Duodenal mucosa (tissue), 2 donors: ENCODE results near the gene NR3C2.
A peak's percentile ranks its signal among the peaks of the same experiment; 100 is the strongest.

ENCODE experiments used
- H3K27ac ChIP-seq: one replicate; pipeline ENCODE4 v1.7.0; 2013; ENCODE audit warnings: low read depth, low read length
- H3K27me3 ChIP-seq, 2 donors: one replicate each; pipeline ENCODE4 v1.7.0; 2013; ENCODE audit warnings: low read length in 2 of 2, control low read depth in 1 of 2; ENCODE audit not compliant: insufficient read depth in 2 of 2, control insufficient read depth in 1 of 2
- H3K36me3 ChIP-seq, 2 donors: one replicate each; pipeline ENCODE4 v1.7.0; 2013; ENCODE audit warnings: low read length in 2 of 2, control low read depth in 1 of 2; ENCODE audit not compliant: insufficient read depth in 2 of 2, control insufficient read depth in 1 of 2
- H3K4me1 ChIP-seq, 2 donors: one replicate each; pipeline ENCODE4 v1.7.0; 2013; ENCODE audit warnings: low read length in 2 of 2, control low read depth in 1 of 2; ENCODE audit not compliant: insufficient read depth in 2 of 2, control insufficient read depth in 1 of 2
- H3K4me3 ChIP-seq, 2 donors: one replicate each; pipeline ENCODE4 v1.7.0; 2013; ENCODE audit warnings: low read length in 2 of 2, low read depth in 1 of 2
- H3K9ac ChIP-seq, 2 donors: one replicate each; pipeline ENCODE4 v1.7.0; 2013; ENCODE audit warnings: low read length in 2 of 2, low read depth in 1 of 2
- H3K9me3 ChIP-seq, 2 donors: one replicate each; pipeline ENCODE4 v1.7.0; 2013; ENCODE audit warnings: low read length in 2 of 2, control low read depth in 1 of 2; ENCODE audit not compliant: control insufficient read depth in 1 of 2

Gene NR3C2

GRCh38 chr4:148069086-148069894 is 372.9 kb downstream of the NR3C2 start:
- no peak overlapping the region for H3K27ac ChIP-seq
- H3K9me3 ChIP-seq, result no peaks in the 10 kb centered on the region
- no peaks in the 10 kb centered on the region for H3K27me3 ChIP-seq
- H3K36me3 ChIP-seq, result peaks cover 4 to 11% of the 10 kb centered on the region in 2 donors
- H3K4me1 ChIP-seq, result no peaks in the 10 kb centered on the region
- H3K4me3 ChIP-seq, result no peak overlapping the region
- H3K9ac ChIP-seq, result no peak overlapping the region

DNA sequence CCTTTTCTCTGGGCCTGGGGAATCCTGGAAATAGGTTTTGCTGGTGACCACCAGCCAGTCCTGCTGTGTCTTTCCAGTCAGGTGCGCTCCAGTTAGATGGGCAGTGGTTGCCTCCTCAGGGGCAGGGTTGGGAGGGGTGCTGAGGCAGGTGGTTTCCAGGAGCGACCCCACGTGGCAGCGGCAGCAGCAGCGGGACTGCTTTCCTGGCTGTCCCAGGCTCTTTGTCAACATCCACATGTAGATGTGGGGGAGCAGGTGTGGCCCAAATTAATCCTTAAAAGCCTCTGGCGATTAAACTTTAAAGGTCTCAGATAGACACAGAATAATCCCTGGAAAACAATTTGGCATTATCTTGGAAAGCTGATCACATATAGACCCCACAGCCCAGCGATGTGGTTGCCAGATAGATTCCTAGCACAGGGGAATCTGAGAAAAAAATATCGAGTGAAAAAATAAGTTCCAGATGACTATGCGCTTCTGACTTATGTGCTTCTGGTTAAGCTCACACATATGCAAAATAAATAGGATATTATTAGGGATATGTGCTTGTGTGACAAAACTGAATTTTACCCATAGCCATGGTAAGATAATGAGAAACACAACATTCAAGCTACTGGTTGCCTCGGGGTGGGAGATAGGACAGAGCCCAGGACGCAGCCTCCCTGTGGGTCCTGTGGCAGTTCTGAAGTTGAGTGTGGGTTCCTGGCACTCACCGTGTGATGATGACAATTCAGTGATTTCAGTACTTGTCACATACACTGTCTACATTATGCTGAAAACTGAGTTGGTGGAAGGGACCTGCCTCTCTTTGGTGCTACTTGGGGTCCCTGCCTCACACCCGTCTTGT is 373.9 kb downstream of the NR3C2 start:
- H3K27me3 ChIP-seq, result no peaks in the 10 kb centered on the region
- H3K4me3 ChIP-seq, result no peak overlapping the region
- peaks cover 4 to 11% of the 10 kb centered on the region in 2 donors for H3K36me3 ChIP-seq
- no peak overlapping the region for H3K27ac ChIP-seq
- H3K9ac ChIP-seq, result no peak overlapping the region
- no peaks in the 10 kb centered on the region for H3K9me3 ChIP-seq
- no peaks in the 10 kb centered on the region for H3K4me1 ChIP-seq

DNA sequence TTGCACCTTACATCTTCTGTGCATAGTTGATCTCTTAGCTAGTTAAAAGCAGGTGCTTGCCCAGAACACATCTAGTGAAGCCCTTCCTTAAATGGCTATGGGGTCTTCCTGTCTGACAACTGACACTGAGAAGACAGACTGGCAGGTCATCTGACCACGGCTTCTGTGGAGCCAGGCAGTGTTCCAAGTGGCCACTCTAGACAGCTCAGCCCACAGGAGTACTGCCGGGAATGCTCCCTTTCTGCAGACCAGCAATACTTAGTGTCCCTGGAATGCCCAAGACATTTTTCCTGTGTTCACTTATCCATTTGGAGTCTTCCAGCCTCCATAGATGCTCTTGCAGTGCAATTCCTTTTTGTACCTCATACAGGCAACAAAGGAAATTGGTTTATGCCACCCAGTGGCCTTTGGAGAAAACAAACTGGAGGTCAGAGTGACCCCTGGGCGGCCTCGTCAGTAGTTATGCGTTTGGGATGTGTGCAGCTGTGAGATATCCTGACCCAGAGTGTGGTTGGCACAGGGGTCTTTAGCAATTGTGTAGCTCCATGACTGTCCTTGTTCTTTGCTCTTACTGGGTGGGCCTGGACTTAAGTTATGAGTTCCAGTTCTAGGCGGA is 374.8 kb downstream of the NR3C2 start:
- no peaks in the 10 kb centered on the region for H3K27me3 ChIP-seq
- no peak overlapping the region for H3K4me3 ChIP-seq
- H3K27ac ChIP-seq, result no peak overlapping the region
- H3K4me1 ChIP-seq, result peaks cover 0 to 5% of the 10 kb centered on the region in 2 donors
- H3K9ac ChIP-seq, result no peak overlapping the region
- peaks cover 3 to 5% of the 10 kb centered on the region in 2 donors for H3K36me3 ChIP-seq
- H3K9me3 ChIP-seq, result no peaks in the 10 kb centered on the region

- no peak overlapping the region for H3K4me3 ChIP-seq
- peaks cover 0 to 3% of the 10 kb centered on the region in 2 donors for H3K36me3 ChIP-seq
- no peaks in the 10 kb centered on the region for H3K27me3 ChIP-seq
- no peak overlapping the region for H3K9ac ChIP-seq
- peaks cover 16 to 26% of the 10 kb centered on the region in 2 donors for H3K4me1 ChIP-seq
- no peaks in the 10 kb centered on the region for H3K9me3 ChIP-seq
- no peak overlapping the region for H3K27ac ChIP-seq
Measured at GRCh38 chr4:148065075-148065474, 377.1 kb downstream of the NR3C2 start.

DNA sequence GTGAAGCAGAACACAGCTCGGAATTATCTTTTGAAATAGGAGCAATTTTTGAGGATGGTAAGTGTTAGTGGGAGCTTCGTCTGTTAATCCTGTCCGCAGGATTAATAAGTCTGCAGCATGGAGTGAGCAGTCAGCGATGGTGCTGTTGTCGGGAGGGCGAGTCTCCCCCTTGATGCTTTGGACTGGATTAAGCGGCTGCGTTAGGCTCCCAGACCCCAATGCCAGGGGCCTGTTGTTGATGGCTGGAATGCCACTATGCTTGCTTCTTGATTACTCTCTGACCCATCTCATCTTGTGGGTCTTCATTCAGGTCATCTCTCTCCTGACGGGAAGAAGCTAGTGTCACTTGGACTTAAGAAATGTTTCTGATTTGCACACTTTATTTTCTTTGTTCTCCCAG is 377.8 kb downstream of the NR3C2 start:
- Histone ChIP-seq H3K27ac (no peak overlapping the region), H3K36me3 (peaks cover 0 to 3% of the 10 kb centered on the region in 2 donors), H3K9ac (no peak overlapping the region), H3K4me1 (peaks cover 16 to 26% of the 10 kb centered on the region in 2 donors), H3K4me3 (no peak overlapping the region), H3K27me3 (no peaks in the 10 kb centered on the region), H3K9me3 (no peaks in the 10 kb centered on the region)

DNA sequence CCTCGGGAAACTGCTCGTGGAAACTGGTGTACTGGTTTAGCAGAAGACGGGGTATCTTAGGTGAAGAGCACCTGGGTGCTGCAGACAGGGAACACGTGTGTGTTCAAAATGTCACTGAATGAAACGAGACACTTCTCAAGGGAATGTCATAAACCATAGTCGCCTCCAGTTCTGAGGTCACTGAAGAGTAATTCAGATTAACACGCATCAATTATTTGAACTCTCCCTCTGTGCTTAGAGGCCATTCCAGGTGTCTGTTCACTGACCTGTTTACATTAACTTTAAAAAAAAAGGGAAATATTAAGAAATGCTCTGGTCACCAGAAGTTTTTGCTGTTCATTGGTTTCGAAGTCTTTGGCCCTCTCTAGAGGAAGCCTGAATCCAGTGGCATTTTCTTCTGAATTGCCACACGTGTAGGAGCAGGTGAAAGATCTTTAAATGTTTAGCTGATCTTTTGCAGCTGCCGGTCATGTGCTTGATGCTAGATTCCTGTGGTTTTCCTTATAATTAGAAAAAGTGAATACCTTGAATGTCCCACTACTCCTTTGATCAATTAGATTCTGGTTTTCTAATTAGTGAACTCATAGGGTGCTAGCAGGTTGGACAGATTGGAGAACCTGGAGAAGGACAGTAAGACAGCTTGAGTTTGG is 379.8 kb downstream of the NR3C2 start:
- H3K4me3 ChIP-seq, result no peak overlapping the region
- no peak overlapping the region for H3K9ac ChIP-seq
- H3K36me3 ChIP-seq, result peaks cover 0 to 3% of the 10 kb centered on the region in 2 donors
- peaks cover 16 to 26% of the 10 kb centered on the region in 2 donors for H3K4me1 ChIP-seq
- no peaks in the 10 kb centered on the region for H3K27me3 ChIP-seq
- H3K27ac ChIP-seq, result no peak overlapping the region
- no peaks in the 10 kb centered on the region for H3K9me3 ChIP-seq

DNA sequence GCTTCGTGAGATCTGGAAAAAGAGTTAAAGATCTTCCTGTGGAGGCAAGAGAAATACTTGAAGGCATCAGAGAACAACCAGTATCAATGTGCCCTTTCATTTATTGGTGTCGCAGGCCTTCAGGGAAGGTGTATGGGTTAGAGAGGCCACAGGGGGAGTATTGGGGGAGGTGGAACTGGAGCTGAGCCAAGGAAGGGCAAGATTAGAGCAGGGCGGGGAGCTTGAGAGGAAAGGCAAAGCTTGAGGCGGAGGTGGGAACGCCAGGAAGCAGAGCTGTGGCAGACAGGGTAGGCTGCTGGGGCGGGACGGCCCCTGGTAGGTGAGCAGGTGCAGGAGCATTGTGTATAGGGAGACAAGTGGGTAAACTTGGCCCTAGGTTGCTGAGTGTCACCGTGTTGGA is 380.4 kb downstream of the NR3C2 start:
- Histone ChIP-seq H3K27ac (no peak overlapping the region), H3K9ac (no peak overlapping the region), H3K9me3 (no peaks in the 10 kb centered on the region), H3K36me3 (peaks cover 0 to 3% of the 10 kb centered on the region in 2 donors), H3K27me3 (no peaks in the 10 kb centered on the region), H3K4me3 (peak overlapping the region; percentile 2 to 25), H3K4me1 (peaks cover 16 to 26% of the 10 kb centered on the region in 2 donors)

- no peak overlapping the region for H3K27ac ChIP-seq
- peaks cover 0 to 3% of the 10 kb centered on the region in 2 donors for H3K36me3 ChIP-seq
- H3K27me3 ChIP-seq, result no peaks in the 10 kb centered on the region
- H3K4me1 ChIP-seq, result peaks cover 16 to 26% of the 10 kb centered on the region in 2 donors
- no peaks in the 10 kb centered on the region for H3K9me3 ChIP-seq
- no peak overlapping the region for H3K9ac ChIP-seq
- H3K4me3 ChIP-seq, result no peak overlapping the region
Measured at GRCh38 chr4:148061141-148061481, 381.1 kb downstream of the NR3C2 start.

- Histone ChIP-seq H3K4me3 (no peak overlapping the region), H3K9ac (no peak overlapping the region), H3K4me1 (peaks cover 16 to 26% of the 10 kb centered on the region in 2 donors), H3K36me3 (peaks cover 0 to 3% of the 10 kb centered on the region in 2 donors), H3K27me3 (no peaks in the 10 kb centered on the region), H3K27ac (no peak overlapping the region), H3K9me3 (no peaks in the 10 kb centered on the region)
Measured at GRCh38 chr4:148060264-148061140, 381.7 kb downstream of the NR3C2 start.
